Central memory CD4-positive, alpha-beta T cell (primary cell): Measurements from ENCODE around the gene SLC16A7.

ENCODE experiments used
- DNase-seq: peaks from one replicate; pipeline ENCODE4 v3.0.0; 2022

SLC16A7 gene

DNA sequence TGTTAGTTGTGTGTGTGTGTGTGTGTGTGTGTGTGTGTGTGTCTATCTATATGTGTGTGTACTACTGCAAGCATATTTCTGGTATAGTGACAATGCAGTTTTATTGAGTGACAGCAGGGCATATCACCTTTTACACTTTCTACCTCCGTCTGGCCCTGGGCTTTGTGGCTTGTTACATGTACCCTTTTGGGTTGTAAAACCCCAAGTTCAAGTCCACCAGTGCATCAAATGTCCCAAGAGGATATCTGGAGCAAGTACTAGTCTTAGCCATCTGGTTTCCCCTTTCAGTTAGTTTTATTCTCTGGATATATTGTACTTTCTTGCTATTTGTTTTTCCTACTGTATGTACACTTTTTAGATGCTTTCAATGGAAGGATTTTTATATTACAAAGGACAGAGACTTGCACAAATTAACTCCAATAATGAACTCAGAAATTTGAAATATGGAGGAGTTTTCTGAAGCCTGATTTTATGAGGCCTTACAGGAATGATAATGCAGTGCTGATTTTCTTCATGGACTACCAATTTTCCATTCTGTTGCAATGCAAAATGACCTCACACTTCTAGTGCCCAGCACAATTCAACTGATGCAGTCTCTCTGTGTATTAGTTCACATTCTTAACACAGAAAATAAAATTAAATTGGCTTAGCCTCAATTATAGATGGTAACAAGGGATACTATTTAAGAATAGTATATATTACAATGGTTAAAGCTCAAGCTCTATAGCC lies 29.1 kb downstream of the SLC16A7 start:
- no peak for DNase-seq

DNA sequence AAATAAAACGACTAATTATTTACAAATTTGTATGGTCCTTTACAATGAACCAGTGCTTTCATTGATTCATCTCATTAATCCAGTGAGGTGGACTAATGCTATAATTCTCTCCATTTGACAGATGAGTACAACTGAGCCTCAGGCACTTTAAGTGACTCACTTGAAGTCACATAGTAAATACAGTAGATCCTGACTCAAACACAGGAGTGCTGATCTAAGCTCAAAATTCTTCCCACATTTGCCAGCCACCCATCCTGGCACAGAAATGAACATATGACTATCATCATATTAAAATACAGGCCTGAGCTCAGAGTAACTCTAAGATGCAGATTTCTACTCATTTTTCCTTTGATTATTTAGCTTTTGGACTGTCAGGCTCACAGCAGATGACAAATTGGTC lies 30.6 kb downstream of the SLC16A7 start:
- DNase-seq, result no peak

DNA sequence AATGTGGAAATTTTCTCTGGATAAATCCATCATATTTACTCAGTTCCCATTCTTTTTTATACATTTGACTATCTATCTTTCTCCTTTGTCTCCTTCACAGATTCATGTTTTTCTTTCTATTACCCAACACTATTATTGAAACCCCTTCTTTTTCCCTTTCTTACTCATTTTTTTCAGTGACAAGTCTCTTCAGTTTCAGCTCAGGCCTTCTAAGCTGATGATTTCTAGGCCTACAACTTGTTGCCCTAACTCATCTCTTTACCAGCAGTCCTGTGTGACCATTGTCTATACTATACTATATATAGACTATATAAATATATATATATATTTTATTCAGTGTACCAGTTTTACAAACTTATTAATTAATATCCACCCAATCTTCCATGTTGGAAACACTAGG lies 31.8 kb downstream of the SLC16A7 start:
- DNase-seq, result no peak

DNA sequence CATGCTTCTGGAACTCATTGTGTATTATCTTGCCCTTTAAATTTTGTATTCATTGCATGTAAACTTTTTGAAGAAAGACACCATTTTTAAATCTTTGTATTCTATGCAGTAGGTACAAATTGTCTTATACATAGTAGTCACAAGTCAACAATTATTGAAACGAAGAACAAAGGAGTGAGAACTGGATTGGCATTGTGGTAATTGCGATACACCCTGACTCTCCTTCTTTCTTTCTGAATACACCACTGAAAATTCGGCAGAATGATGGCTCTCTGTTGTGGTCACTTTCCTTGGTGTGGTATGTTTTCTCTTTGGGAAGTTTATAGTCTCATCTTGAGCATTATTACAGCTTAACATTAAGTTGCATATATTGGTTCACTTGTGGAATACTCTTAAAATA lies 34.1 kb downstream of the SLC16A7 start:
- DNase-seq, result no peak

DNA sequence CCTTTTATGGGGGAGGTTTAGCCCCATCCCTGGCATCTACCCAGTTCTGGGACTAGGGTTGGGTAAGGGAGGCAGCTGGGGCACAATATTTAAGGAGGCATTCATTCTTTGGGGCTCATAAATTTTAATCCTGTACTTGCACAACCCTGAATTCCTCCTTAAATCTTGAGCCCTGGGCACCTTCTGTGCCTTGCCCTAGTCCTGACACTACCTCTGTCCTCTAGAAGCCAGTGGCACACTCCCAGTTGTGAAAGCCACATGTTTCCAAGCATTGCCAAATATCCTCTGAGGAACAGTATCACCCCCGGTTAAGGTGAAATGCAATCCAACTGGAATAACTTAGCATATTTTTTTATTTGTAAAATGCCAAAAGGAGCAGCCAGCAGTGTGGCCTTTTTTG lies 36.6 kb downstream of the SLC16A7 start:
- no peak for DNase-seq

DNA sequence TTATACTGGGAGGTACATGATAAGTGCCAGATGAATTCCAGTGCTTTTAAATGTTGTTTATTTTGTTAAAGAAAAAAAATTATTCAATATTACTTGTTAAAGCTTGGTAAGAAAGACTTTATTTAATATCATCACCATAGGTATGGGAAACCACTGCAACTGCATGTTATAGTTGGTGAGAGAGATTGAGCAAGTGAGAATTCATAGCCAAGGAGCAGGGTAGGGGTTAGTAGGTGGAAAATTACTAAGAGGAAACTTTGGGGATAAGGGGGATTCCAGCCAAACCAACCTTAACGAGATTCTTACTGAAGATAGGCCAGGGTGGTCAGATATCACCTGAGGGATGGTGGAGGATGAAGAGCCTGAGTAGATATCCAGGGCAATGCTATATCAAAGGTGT lies 38.4 kb downstream of the SLC16A7 start:
- no peak for DNase-seq

DNA sequence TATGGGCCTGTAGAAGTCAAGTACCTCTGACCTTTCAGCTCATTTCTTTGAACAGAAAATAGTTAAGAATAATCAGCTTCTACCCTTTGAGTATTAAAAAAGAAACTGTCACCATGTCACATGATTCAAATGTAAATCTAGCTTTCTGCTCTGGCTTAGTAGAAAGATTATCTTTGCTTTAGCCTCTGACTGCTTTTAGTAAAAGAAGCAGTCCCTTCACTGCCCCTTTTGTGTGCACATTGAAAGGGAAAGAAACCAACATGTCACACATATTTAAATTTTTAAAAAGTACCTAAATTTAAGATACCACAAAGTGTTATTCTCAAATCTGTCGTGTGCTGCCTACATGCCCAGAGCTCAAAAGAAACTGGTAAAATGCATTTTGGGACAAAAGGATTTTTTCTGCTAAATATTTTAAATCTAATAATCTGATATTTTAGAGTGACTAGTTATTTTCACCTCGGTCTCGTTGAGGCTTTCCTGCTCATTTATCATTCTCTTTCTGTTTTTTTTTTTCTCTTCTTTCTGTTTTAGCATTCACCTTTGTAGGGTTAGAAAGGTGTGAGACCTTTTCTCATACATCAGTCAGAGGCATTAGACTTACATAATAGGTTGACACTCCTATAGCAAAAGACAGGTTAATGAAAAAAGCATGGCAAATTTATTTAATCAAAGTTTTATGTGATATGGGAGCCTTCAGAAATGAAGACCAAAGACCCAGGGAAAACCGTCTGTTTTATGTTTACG lies 41.3 kb downstream of the SLC16A7 start:
- no peak for DNase-seq

DNA sequence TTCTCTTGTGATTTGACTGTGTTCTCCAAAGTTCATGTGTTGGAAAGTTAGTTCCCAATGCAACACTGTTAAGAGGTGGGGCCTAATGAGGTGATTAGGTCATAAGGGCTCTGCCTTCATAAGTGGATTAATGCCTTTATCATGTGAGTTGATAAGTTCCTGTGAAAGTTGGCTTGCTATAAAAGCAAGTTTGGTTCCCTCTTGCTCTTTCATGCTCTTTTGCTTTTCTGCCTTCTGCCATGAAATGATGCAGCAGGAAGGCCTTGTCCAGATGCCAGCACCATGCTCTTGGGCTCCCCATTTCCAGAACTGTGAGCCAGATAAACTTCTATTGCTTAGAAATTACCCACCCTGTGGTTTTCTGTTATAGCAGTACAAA lies 41.9 kb downstream of the SLC16A7 start:
- DNase-seq, result no peak

DNA sequence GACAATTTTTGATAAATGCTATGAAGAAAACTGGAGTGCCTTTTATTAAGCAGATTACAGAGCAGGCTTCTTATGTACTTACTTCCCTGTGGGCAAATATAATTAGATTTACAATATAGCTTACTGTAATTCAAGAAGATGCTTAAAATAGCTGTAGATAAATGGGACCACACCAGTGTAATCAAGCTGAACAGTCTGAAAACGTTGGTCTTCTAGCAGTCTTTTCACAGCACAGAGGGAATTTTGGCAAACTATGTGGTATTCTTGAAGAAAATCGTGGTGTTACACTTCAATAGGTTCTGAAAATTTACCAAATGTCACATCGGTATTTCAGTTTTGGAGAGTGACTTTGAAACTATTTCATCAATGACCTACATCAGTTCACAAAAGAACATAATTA lies 47.7 kb downstream of the SLC16A7 start:
- DNase-seq, result no peak

DNA sequence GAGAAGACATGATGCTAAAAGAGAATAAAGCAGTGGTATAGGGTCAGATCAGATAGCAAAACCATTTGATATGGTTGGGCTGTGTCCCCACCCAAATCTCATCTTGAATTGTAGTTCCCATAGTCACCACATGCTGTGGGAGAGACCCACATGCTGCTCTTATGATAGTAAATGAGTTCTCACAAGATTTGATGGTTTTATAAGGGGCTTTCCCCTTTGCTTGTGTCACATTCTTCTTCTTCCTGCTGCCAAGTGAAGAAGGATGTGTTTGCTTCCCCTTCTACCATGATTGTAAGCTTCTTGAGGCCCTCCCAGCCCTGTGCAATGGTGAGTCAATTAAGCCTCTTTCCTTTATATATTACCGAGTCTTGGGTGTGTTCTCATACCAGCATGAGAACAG lies 49.4 kb downstream of the SLC16A7 start:
- no peak for DNase-seq

DNA sequence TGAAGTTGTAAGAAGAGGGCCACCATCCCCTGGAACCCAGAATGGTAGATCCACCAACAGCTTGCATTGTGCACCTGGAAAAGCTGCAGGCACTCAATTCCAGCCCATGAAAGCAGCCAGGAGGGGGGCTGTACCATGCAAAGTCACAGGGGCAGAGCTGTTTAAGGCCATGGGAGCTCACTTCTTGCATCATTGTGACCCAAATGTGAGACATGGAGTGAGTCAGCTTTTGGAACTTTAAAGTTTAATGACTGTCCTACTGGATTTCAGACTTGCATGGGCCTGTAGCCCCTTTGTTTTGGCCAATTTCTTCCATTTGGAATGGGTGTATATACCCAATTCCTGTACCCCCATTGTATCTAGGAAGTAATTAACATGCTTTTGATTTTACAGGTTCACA lies 50.8 kb downstream of the SLC16A7 start:
- no peak for DNase-seq

DNA sequence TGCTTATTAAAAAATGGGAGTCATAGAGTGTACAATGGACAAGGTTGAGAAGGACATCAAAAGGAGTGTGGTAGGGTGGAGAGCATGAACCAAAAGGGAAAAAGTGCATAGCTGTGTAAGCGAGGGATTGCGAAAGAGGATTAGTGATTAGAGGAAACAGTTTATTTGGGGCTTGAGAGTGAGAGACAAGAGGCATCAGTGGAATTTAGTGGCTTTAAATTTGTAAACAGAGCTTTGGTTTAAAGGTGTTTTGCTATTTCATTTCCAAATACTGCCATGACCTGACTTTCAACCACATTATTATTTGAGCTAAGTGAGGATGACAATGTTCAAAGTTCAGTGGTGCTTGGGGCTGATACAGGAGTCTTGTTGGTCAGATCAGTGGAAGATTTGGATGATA lies 53.4 kb downstream of the SLC16A7 start:
- no peak for DNase-seq

DNA sequence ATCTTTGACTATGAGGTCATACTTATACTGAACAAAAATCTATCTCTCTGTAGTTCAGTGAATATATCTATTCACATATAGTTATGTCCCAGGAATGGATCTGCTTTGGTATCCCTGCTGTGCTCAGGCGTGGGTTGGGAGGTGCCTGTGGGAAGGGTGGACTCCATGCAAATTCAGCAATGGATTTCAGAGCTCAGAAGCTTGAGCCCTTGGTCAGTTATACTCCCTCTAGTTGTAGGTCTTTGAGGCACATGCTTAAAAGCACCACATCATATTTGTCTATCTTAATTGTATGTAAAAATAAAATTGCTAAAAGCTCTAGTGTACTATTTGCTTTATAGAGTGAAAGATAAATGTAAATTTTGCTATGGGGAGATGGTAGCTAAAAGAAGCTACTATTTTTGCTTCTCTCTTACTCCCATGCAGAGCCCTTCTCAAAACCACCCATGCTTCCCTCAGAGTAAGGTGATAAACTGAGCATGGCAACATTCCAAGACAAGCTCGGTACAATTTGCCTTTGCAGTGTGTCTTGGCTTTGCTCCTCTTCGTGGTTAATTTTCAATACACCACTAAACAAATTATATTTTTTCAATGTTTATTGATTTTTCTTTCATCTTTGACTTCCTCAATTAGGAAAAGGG lies 54.9 kb downstream of the SLC16A7 start:
- no peak for DNase-seq

DNA sequence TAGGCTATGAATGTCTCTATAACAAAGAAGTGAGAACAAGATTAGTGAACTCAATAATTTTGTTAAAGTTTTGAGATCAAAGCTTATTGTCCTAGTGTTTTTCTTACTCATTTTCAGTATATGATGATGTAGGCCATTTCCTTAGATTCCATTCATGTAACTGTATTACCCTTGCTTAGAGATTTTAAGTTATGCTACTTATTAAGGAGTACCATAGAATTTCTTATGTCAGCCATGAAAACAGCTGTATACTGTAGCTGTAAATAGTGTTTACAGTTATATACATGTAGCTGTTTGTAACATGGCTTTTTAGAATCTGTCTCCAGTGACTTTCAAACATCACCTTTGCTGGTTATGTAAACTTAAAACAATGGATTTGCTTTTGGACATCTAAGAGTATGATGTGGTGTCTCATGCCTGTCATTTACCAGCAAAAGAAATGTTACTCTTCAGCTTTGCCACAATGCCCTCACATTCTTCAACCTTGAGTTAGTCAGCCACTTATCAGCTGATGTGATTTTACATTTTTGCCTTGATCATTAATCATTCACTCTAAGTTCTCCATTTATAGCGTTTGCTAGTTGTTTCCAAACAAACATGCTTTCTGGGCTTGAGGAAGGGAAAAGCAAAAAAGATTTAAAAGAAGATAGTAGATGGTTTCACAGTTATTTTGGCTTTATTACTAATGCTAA lies 55.5 kb downstream of the SLC16A7 start:
- DNase-seq, result no peak

DNA sequence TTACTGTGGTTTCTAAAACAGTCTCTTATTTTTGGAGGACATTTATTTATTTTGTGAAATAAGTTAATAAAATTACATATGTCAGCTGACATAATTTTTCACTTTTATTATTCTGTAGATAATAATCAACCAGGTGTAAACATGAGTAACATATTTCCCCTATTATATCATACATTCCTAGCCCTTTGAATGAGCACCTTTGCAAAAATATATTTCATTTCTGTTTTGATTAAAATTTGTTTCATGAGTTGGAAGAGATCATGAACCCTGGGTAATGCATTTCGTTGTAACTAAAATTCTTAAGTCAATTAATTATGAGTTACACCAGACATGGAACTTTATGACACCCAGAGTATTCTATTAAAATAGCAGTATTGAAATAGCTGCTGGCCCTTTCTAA lies 56.3 kb downstream of the SLC16A7 start:
- DNase-seq, result no peak

DNA sequence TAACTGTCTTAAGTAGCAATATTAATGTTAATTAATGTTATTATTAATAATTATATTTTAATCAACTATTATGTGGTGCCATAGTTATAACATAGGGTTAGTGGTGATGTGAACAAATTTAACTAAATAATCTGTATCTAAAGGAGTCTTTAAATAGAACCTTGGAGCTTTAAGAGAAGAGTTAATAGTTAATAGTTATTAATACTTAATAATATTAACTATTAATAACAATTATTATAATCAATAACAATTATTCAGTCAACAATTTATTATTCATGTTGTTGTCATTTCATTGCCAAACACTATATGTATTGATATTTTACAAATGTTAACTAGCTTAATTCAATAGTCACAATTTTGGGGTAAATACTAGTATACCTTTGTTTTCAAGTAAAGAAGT lies 58.2 kb downstream of the SLC16A7 start:
- DNase-seq, result no peak

DNA sequence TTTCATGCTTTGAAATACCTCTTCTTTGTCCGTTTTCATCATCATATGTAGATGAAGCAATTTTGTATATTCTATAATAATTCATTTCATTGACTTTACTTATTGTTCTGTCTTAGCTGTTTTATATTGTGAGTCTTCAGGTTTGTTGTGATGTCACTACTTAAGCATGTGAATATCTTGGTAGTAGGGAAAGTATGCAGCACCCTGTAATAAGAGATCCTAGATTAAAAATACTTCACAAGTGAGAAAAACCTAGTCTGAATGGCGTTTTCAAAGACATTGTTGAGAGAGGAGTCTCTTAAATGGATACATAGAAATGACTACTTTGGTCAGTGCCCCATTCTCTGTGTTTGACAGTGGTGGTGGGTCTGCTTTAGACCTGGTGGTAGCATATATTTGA lies 61.4 kb downstream of the SLC16A7 start:
- DNase-seq, result no peak

DNA sequence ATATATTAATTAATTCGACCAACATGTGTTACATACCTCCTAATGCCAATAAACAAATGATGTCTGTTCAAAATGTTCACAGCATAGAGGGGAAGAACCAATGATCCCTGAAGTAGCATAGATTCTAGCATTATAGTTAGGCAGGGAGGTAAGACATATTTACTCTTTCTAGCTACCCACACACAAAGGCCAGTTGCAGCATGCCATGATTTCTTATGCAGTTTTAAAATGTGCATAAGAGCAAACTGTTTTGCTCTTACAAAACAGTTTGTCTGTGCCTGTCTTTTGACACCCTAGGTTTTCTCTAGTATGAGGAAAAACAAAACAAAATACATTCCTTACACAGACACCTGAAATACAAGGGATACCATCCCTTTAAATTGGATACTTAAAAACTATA lies 61.9 kb downstream of the SLC16A7 start:
- DNase-seq, result no peak

DNA sequence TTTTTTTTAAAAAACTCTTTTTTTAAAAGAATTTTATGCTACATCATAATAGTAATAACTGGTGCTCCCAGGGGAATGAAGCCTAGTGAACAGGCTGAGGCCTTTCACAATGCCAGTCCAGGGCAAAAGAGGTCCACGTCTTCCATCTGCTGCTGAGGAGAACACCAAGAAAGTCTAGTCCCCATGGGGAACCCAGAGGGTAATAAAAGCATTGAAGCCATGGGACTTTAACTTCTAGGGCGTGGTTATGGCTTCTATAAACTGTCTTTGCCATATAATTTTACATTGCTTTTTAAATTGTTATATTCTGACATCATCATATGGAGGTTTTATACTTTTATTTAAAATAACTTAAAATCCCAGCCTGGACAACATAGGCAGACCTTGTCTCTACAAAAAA lies 64.3 kb downstream of the SLC16A7 start:
- DNase-seq, result no peak

DNA sequence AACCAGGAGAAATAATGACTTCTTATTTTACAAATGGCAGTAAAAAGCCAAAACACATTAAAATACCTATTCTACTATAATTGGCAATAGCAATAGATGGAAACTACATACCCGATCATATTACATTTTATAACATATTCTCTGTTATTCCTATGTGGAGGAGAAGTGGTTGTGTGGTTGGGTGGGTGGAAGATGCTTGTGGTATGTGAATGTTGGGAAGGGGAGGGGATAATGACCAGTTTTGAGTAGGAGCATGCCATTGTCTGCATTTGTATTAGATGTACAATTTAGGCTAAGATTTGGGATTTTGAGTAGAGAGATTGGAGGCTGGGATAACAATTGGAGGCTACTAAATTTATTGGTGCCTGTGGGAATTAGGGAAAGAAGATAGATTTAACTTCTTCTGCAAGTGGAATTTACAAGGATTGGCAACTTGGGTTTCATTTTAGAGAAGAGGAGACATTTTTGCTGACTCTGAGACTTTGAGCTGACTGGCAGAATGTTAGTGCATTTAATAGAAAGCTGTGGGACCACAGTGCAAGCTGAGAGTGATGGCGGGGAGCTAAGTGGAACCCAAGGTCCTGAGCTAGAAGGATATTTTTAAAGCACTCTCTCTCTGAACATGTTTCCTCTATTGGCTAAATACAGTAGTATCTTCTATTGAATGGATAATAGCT lies 65.2 kb downstream of the SLC16A7 start:
- no peak for DNase-seq

DNA sequence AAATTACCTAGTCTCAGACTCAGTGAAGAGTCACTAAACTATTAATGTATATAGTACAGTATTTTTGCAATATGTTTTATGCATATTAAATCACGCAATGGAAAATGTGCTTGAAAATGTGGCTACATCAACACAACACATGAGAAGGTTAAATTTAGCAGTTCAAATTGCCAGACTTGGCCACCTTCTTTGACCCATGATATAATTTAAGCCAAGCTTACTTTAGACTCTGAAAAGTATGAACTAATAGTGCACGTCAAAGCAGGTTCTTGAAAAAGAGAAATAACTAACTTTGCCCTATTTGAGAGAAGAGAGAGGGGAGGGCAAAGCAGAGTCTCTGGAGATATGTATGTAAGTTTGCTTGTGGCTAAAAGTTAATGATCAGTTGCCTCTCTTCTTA lies 68.7 kb downstream of the SLC16A7 start:
- no peak for DNase-seq

DNA sequence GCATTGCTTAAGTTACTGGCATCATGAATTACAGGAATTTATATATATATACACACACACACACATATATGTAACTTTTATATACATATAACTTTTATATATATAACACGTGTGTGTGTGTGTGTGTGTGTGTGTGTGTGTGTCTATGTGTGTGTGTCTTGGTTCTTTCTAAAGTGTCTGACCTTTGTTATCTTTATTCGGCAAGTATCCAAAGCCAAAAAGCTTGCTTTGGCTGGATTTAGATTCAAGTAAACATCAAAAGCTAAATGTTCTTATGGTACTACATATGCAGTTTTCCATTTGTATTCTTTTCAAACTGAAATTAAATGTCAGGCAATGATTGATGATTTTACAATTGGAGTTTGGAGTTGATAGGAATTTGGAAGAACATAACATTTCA lies 69.9 kb downstream of the SLC16A7 start:
- no peak for DNase-seq

DNA sequence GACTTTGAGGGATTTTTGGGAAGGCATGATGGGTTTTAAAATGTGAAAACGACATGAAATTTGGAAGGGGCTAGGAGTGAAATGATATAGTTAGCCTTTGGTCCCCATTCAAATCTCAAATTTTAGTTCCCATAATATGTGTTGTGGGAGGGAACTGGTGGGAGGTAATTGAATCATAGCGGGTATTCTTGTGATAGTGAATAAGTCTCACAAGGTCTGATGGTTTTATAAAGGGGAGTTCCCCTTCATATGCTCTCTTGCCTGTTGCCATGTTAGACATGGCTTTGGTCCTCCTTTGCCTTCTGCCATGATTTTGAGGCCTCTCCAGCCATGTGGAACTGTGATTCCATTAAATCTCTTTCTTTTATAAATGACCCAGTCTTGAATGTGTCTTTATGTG lies 72.8 kb downstream of the SLC16A7 start:
- DNase-seq, result no peak
